Spleen (tissue), 11 donors: ENCODE measurements around the gene IL17REL. TPM values are rescaled to one million over a fixed set of nuclear protein-coding genes. Genes with fewer than 3 reads are reported as not detected.
A peak's percentile ranks its signal among the peaks of the same experiment; 100 is the strongest.

ENCODE experiments used
- DNase-seq: peaks from one replicate; pipeline ENCODE4 v3.0.0-alpha.2; 2020
- H3K27ac ChIP-seq, 8 donors: fragments of 200-600 bp; sonication (generic) in 7 of 8; 1 replicate in 4 of 8; 2 replicates in 4 of 8; pipeline versions ENCODE4 v1.5.0 to v1.8.0; 2016 to 2021; ENCODE audit warnings: inconsistent platforms in 4 of 8, mild to moderate bottlenecking in 4 of 8, moderate library complexity in 1 of 8
- H3K27me3 ChIP-seq, 7 donors: fragments of 200-600 bp; sonication (generic) in 6 of 7; replicated peaks in 1 of 7; 1 replicate in 4 of 7; 2 replicates in 3 of 7; pipeline versions ENCODE4 v1.5.0 to v1.8.0; 2016 to 2021; ENCODE audit warnings: inconsistent platforms in 3 of 7, mild to moderate bottlenecking in 1 of 7
- H3K36me3 ChIP-seq, 6 donors: fragments of 200-600 bp; sonication (generic) in 5 of 6; 1 replicate in 4 of 6; 2 replicates in 2 of 6; pipeline versions ENCODE4 v1.5.0 to v1.8.0; 2016 to 2021; ENCODE audit warnings: inconsistent platforms in 2 of 6
- H3K4me1 ChIP-seq, 6 donors: fragments of 200-600 bp; sonication (generic) in 5 of 6; 1 replicate in 3 of 6; 2 replicates in 3 of 6; pipeline versions ENCODE4 v1.5.0 to v1.8.0; 2016 to 2021; ENCODE audit warnings: inconsistent platforms in 3 of 6
- H3K4me3 ChIP-seq, 8 donors: fragments of 200-600 bp; sonication (generic) in 7 of 8; 1 replicate in 4 of 8; 2 replicates in 4 of 8; pipeline versions ENCODE4 v1.5.0 to v1.8.0; 2016 to 2021; ENCODE audit warnings: inconsistent platforms in 4 of 8, mild to moderate bottlenecking in 4 of 8, moderate library complexity in 2 of 8
- H3K9me3 ChIP-seq, 8 donors: fragments of 200-600 bp; sonication (generic) in 7 of 8; 1 replicate in 4 of 8; 2 replicates in 4 of 8; pipeline versions ENCODE4 v1.5.0 to v1.8.0; 2016 to 2021; ENCODE audit warnings: inconsistent platforms in 4 of 8
- POLR2A ChIP-seq, 3 donors: fragments of 450-650 bp; IDR thresholded peaks; one replicate each; pipeline ENCODE4 v1.5.1; 2017; ENCODE audit warnings: antibody characterized with exemption in 3 of 3, mild to moderate bottlenecking in 1 of 3
- POLR2AphosphoS5 ChIP-seq, 3 donors: sonication (generic); formaldehyde crosslinking; IDR thresholded peaks; one replicate each; pipeline ENCODE4 v1.5.1; 2017; ENCODE audit warnings: antibody characterized with exemption in 3 of 3
- WGBS, 5 donors: extraction: QIAGEN DNeasy Blood & Tissue Kit in 3 of 5; methylation state at CpG; one replicate each; pipeline versions ENCODE4 v1.1.5 to v1.1.7; 2013 to 2018; 5-methylcytosine and 5-hydroxymethylcytosine counted together
- intact Hi-C: fragments of 100-400 bp; cut with DNase I; formaldehyde crosslinking; loops from one replicate; pipeline ENCODE4 v1.15.0; 2023; ENCODE audit warnings: low total_unique reads
- polyA plus RNA-seq, 3 donors: library from polyadenylated mRNA; stranded (reverse); fragments of 200-250 nt; gene quantifications; one replicate each; pipeline ENCODE4 v1.2.1, GENCODE V29; 2013
- total RNA-seq, 7 donors: library from RNA; depleted of rRNA in 3 of 7; stranded (reverse); fragments of >200 nt in 3 of 7; fragmentation: NEBNext Ultra II Directional in 4 of 7; extraction: Animal tissue kit (Norgen Biotek cat#: 25700) in 4 of 7; gene quantifications; one replicate each; pipeline versions ENCODE4 v1.1.0 to v1.2.1, GENCODE V29; 2016 to 2021
- TF ChIP-seq, protein P1 (sequence below), 11 experiments: fragments of 200-600 bp in 7 of 11; fragments of 450-650 bp in 4 of 11; sonication (generic) in 4 of 11; IDR thresholded peaks in 8 of 11; conservative IDR thresholded peaks in 3 of 11; 1 replicate in 7 of 11; 2 replicates in 4 of 11; pipeline versions ENCODE4 v1.4.0 to v1.8.0; 2016 to 2021; ENCODE audit warnings: antibody characterized with exemption in 11 of 11, inconsistent platforms in 4 of 11, mild to moderate bottlenecking in 1 of 11
- donor health status: healthy with polysubstance abuse.
- donor health status: DM: no; HTN: no; CAD: no; lungs with moderate emphysema.
- donor health status: DM: no; HTN: no; CAD: no.
- donor health status: Bipolar disorder and iron deficiency.
- donor health status: healthy.
- donor health status: DM: no; HTN: no; CAD: no.
- donor health status: DM: yes; HTN: yes; CAD: no.

IL17REL gene
- total and polyA plus RNA-seq, 10 donors, result 0.21 to 1.9 (median 0.83) TPM

GRCh38 chr22:50039669-50040443, 27.3 kb upstream of the IL17REL start:
- peaks cover 0 to 20% (median 16%) of the 10 kb centered on the region in 8 donors for H3K9me3 ChIP-seq
- H3K4me3 ChIP-seq, result no peak overlapping the region
- intact Hi-C loops, result no loop called here
- DNase-seq, result peak; percentile 11
- TF ChIP-seq POLR2AphosphoS5 (IDR thresholded peaks at IDR 0.05) (no peak), POLR2A (IDR thresholded peaks at IDR 0.05) (no peak)
- TF ChIP-seq, protein P1, sequence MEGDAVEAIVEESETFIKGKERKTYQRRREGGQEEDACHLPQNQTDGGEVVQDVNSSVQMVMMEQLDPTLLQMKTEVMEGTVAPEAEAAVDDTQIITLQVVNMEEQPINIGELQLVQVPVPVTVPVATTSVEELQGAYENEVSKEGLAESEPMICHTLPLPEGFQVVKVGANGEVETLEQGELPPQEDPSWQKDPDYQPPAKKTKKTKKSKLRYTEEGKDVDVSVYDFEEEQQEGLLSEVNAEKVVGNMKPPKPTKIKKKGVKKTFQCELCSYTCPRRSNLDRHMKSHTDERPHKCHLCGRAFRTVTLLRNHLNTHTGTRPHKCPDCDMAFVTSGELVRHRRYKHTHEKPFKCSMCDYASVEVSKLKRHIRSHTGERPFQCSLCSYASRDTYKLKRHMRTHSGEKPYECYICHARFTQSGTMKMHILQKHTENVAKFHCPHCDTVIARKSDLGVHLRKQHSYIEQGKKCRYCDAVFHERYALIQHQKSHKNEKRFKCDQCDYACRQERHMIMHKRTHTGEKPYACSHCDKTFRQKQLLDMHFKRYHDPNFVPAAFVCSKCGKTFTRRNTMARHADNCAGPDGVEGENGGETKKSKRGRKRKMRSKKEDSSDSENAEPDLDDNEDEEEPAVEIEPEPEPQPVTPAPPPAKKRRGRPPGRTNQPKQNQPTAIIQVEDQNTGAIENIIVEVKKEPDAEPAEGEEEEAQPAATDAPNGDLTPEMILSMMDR (IDR thresholded peaks at IDR 0.05 in 8 of 11, conservative IDR thresholded peaks at IDR 0.05 in 3 of 11), result no peak
- 85 to 96% (median 92%) methylated on average over 25 to 29 of the region's 29 CpGs for WGBS, 5 donors
- H3K27me3 ChIP-seq, result peaks cover 0 to 36% (median 8%) of the 10 kb centered on the region in 7 donors
- no peak overlapping the region for H3K27ac ChIP-seq
- no peaks in the 10 kb centered on the region for H3K36me3 ChIP-seq
- H3K4me1 ChIP-seq, result peaks cover 0 to 7% (median 0%) of the 10 kb centered on the region in 6 donors

DNA sequence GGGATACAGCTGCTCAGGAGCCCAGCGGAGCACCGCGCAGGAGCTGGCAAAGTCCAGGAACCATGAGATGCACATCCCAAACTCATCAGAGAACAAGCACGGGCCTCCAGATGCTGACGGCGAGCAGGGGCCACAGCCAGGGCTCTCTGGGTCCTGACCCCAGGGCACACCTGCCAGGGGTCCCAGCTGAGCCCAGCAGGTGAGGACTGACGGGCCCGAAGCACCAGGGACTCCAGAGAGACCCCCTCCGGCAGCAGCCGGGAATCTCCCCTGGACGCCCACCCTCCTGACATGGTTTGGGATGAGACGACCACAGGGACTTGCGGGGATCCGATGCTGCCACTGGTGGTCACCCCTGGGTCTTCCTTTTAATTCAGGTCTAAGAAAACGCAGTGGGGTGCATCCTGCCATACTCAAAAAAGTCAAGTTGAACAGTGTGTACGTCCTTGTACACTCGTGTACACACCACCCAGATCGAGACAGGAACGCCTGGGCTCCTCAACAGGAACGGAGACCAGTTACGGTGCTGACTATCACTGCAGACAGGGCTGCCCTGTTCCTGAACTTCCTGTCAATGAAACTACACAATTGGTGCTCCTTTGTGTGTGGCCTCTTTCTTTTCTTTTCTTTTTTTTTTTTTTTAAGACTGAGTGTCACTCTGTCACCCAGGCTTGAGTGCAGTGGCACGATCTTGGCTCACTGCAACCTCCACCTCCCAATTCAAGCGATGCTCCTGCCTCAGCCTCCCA, 23.6 kb upstream of the IL17REL start:
- WGBS, 5 donors, result 57 to 79% (median 75%) methylated on average over 17 to 23 of the region's 23 CpGs
- TF ChIP-seq POLR2A (IDR thresholded peaks at IDR 0.05) (no peak), POLR2AphosphoS5 (IDR thresholded peaks at IDR 0.05) (no peak)
- TF ChIP-seq, protein P1 (IDR thresholded peaks at IDR 0.05 in 8 of 11, conservative IDR thresholded peaks at IDR 0.05 in 3 of 11), result no peak
- intact Hi-C loops, result no loop called here

DNA sequence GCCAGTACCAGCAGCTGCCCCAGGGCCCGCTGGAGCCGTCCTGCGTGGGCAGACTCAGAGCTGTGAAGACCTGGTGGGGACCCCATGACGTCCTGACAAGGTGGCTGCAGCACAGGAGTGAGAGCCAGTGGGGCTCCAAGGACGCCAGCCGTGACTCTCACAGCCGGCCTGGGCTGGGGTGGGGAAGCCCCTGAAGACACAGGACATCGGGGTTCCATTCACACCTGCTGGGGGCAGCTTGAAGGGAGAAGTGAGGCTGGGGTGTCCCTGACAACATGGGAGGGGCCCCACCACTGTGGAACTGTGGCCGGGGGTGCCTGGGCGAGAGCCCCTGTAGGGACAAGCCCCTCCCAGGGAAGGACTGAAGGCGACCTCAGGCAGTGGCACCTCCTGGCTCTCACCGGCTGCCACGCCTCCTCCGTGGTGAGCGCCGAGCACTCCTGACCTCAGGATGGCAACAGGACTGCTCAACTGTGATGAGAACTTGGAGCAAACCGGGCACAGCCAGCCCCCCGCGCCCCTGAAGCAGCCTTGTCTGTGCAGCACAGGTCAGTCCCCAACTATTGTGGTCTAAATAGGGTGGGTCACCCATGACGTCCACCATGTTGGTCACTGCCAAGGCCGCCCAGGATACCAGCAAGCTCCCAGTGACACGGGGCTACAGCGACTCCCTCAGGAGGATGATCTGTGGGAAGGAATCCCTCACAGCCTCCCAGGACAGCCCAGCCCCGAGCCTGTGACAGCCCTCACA, 22.7 kb upstream of the IL17REL start:
- Histone ChIP-seq H3K4me1 (peaks cover 0 to 15% (median 3%) of the 10 kb centered on the region in 6 donors), H3K27me3 (peaks cover 0 to 58% (median 29%) of the 10 kb centered on the region in 7 donors), H3K27ac (no peak overlapping the region), H3K36me3 (no peaks in the 10 kb centered on the region), H3K9me3 (peaks cover 0 to 20% (median 16%) of the 10 kb centered on the region in 8 donors), H3K4me3 (no peak overlapping the region)
- intact Hi-C loops, result no loop called here
- TF ChIP-seq POLR2AphosphoS5 (IDR thresholded peaks at IDR 0.05), result no peak
- TF ChIP-seq, protein P1 (IDR thresholded peaks at IDR 0.05 in 8 of 11, conservative IDR thresholded peaks at IDR 0.05 in 3 of 11), result no peak
- TF ChIP-seq POLR2A (IDR thresholded peaks at IDR 0.05), result no peak
- peak; percentile 62 for DNase-seq
- 45 to 87% (median 64%) methylated on average over 19 to 24 of the region's 24 CpGs for WGBS, 5 donors

More for the DNA sequence above, 23.6 kb upstream of the IL17REL start:
- Histone ChIP-seq H3K27ac (no peak overlapping the region), H3K36me3 (no peaks in the 10 kb centered on the region), H3K4me1 (peaks cover 0 to 10% (median 0%) of the 10 kb centered on the region in 6 donors), H3K9me3 (peaks cover 0 to 20% (median 16%) of the 10 kb centered on the region in 8 donors), H3K4me3 (no peak overlapping the region), H3K27me3 (peaks cover 0 to 49% (median 22%) of the 10 kb centered on the region in 7 donors)
- peak; percentile 55 for DNase-seq
